C4-2B (cell line): ENCODE results near the gene MRPL1.

ENCODE experiments used
- CTCF ChIP-seq: fragments of 450-650 bp; conservative IDR thresholded peaks from 2 replicates; pipeline ENCODE4 v1.5.1; 2017; ENCODE audit warnings: mild to moderate bottlenecking
- ZFX ChIP-seq: fragments of 450-650 bp; IDR thresholded peaks from 2 replicates; pipeline ENCODE4 v1.6.1; 2017

GRCh38 chr4:78002260-78002659 is 139.6 kb downstream of the MRPL1 start:
- TF ChIP-seq CTCF (no peak), ZFX (no peak)
